Stomach (tissue), 9 donors: Measurements from ENCODE around the gene MICAL3. TPM values are rescaled to one million over a fixed set of nuclear protein-coding genes. Genes with fewer than 3 reads are reported as not detected.

Experiments
- DNase-seq, 2 donors: peaks; one replicate each; pipeline versions ENCODE4 v3.0.0 to v3.0.0-alpha.2; 2013 to 2019
- H3K27ac ChIP-seq, 5 donors: fragments of 200-600 bp in 4 of 5; sonication (generic) in 4 of 5; one replicate each; pipeline ENCODE4 v1.5.1; 2013 to 2019; ENCODE audit warnings: mild to moderate bottlenecking in 1 of 5, moderate library complexity in 1 of 5
- H3K27me3 ChIP-seq, 3 donors: fragments of 200-600 bp; sonication (generic); one replicate each; pipeline ENCODE4 v1.5.1; 2017 to 2019; ENCODE audit warnings: mixed run types in 1 of 3
- H3K36me3 ChIP-seq, 4 donors: fragments of 200-600 bp; sonication (generic); 1 replicate in 3 of 4; 2 replicates in 1 of 4; pipeline ENCODE4 v1.5.1; 2016 to 2019
- H3K4me1 ChIP-seq, 4 donors: fragments of 200-600 bp; sonication (generic); one replicate each; pipeline ENCODE4 v1.5.1; 2016 to 2019
- H3K4me3 ChIP-seq, 4 donors: fragments of 200-600 bp; sonication (generic) in 3 of 4; one replicate each; pipeline ENCODE4 v1.5.1; 2016 to 2019; ENCODE audit warnings: mild to moderate bottlenecking in 1 of 4
- H3K9me3 ChIP-seq, 4 donors: fragments of 200-600 bp; sonication (generic); one replicate each; pipeline ENCODE4 v1.5.1; 2016 to 2019
- CTCF ChIP-seq, 7 experiments: fragments of 450-650 bp in 4 of 7; fragments of 200-600 bp in 3 of 7; sonication (generic) in 3 of 7; IDR thresholded peaks; one replicate each; pipeline ENCODE4 v1.5.1; 2016 to 2019; ENCODE audit warnings: antibody characterized with exemption in 7 of 7, control low read depth in 2 of 7, mild to moderate bottlenecking in 1 of 7
- EP300 ChIP-seq: sonication (generic); formaldehyde crosslinking; IDR thresholded peaks from one replicate; pipeline ENCODE4 v1.6.1; 2017; ENCODE audit warnings: antibody characterized with exemption
- POLR2A ChIP-seq, 4 donors: fragments of 450-650 bp; IDR thresholded peaks; one replicate each; pipeline ENCODE4 v1.6.1; 2016; ENCODE audit warnings: antibody characterized with exemption in 4 of 4, control low read depth in 2 of 4, mild to moderate bottlenecking in 1 of 4, moderate library complexity in 1 of 4
- POLR2AphosphoS5 ChIP-seq, 3 donors: sonication (generic); formaldehyde crosslinking; IDR thresholded peaks; one replicate each; pipeline ENCODE4 v1.6.1; 2016; ENCODE audit warnings: antibody characterized with exemption in 3 of 3
- WGBS, 5 donors: extraction: QIAGEN DNeasy Blood & Tissue Kit in 3 of 5; methylation state at CpG; one replicate each; pipeline versions ENCODE4 v1.1.5 to v1.1.7; 2013 to 2018; 5-methylcytosine and 5-hydroxymethylcytosine counted together
- intact Hi-C: fragments of 100-400 bp; cut with DNase I; formaldehyde crosslinking; loops from one replicate; pipeline ENCODE4 v1.15.1; 2023; ENCODE audit warnings: low total_unique reads
- polyA plus RNA-seq, 3 donors: library from polyadenylated mRNA; stranded (reverse); fragments of 200-250 nt; gene quantifications; one replicate each; pipeline ENCODE4 v1.2.3, GENCODE V29; 2013
- total RNA-seq, 5 donors: library from RNA; depleted of rRNA; stranded (reverse); fragments of >200 nt; gene quantifications; one replicate each; pipeline versions ENCODE4 v1.1.0 to v1.2.3, GENCODE V29; 2014 to 2016
- donor health status: healthy with polysubstance abuse.
- donor health status: Bipolar disorder and iron deficiency.
- donor health status: healthy.

MICAL3 gene
- total and polyA plus RNA-seq, 8 donors = 3.5 to 130 (median 24.0) TPM

- WGBS, 5 donors = 86 to 92% (median 91%) methylated on average over 9 of the region's 9 CpGs
- intact Hi-C loops = no loop called here
Measured at GRCh38 chr22:17907748-17908051, 116.7 kb downstream of the MICAL3 start.

GRCh38 chr22:17906978-17907747, 117.2 kb downstream of the MICAL3 start:
- Histone ChIP-seq H3K4me3 (no peak overlapping the region), H3K4me1 (peaks cover 9 to 44% (median 29%) of the 10 kb centered on the region in 4 donors), H3K36me3 (peaks cover 0 to 36% (median 26%) of the 10 kb centered on the region in 4 donors), H3K27me3 (no peaks in the 10 kb centered on the region), H3K27ac (peak overlapping the region in 1 of 5 donors; percentile 78), H3K9me3 (no peaks in the 10 kb centered on the region)
- WGBS, 5 donors = 80 to 92% (median 89%) methylated on average over 16 of the region's 16 CpGs
- DNase-seq = no peak
- intact Hi-C loops = no loop called here
- TF ChIP-seq CTCF (IDR thresholded peaks at IDR 0.05) = no peak
- no peak for TF ChIP-seq EP300
- TF ChIP-seq POLR2A (IDR thresholded peaks at IDR 0.05) = no peak
- TF ChIP-seq POLR2AphosphoS5 (IDR thresholded peaks at IDR 0.05) = no peak

More at GRCh38 chr22:17907748-17908051, 116.7 kb downstream of the MICAL3 start:
- no peak for TF ChIP-seq POLR2AphosphoS5 (IDR thresholded peaks at IDR 0.05)
- TF ChIP-seq POLR2A (IDR thresholded peaks at IDR 0.05) = no peak
- no peak for TF ChIP-seq CTCF (IDR thresholded peaks at IDR 0.05)
- no peak for TF ChIP-seq EP300
- DNase-seq = no peak
- H3K36me3 ChIP-seq = peaks cover 0 to 33% (median 25%) of the 10 kb centered on the region in 4 donors
- H3K4me1 ChIP-seq = peaks cover 9 to 44% (median 29%) of the 10 kb centered on the region in 4 donors
- no peaks in the 10 kb centered on the region for H3K27me3 ChIP-seq
- no peaks in the 10 kb centered on the region for H3K9me3 ChIP-seq
- peak overlapping the region in 1 of 5 donors; percentile 78 for H3K27ac ChIP-seq
- no peak overlapping the region for H3K4me3 ChIP-seq

GRCh38 chr22:17905445-17905844, 118.9 kb downstream of the MICAL3 start:
- intact Hi-C loops = no loop called here
- Histone ChIP-seq H3K4me1 (peaks cover 4 to 33% (median 18%) of the 10 kb centered on the region in 4 donors), H3K27me3 (no peaks in the 10 kb centered on the region), H3K4me3 (no peak overlapping the region), H3K36me3 (peaks cover 4 to 54% (median 43%) of the 10 kb centered on the region in 4 donors), H3K9me3 (no peaks in the 10 kb centered on the region), H3K27ac (no peak overlapping the region)
- WGBS, 5 donors = 93 to 96% (median 95%) methylated on average over 8 of the region's 8 CpGs
- TF ChIP-seq POLR2A (IDR thresholded peaks at IDR 0.05) (no peak), EP300 (no peak), CTCF (IDR thresholded peaks at IDR 0.05) (no peak), POLR2AphosphoS5 (IDR thresholded peaks at IDR 0.05) (no peak)
- no peak for DNase-seq

DNA sequence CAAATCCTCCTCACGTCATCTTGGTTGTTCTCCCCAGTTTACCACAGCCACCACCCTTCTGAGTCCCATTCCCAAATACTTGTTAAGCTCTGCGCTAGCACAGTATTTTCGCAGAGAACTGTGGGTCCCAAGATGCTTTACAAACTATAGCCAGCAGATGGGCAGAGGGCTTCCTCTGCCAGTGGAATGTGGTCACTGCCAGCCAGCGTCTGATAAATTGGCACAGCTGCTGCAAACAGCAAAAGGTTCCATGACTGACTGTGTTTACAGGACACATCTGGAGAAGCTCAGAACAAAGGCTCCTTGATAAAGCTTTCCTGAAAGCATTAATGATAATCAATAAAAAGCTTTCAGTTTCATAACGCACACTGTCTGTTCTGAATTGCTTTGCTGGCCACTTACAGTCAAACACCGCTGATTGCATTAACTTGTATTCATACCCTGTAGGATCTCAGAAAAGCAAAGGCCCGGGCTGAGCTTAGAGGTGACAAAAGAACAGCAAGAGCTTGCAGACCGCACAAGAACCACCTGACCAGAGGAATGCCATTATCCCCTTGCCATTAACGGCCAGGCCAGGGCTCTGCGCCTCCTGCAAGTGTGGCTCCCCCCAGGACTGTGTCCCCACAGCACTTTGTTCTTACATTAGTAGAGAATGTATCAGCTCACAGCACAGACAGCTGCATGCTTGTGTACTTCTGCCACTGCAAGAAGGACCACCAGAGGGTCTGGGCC, 120.6 kb downstream of the MICAL3 start:
- H3K27ac ChIP-seq = peak overlapping the region in 2 of 5 donors; percentile 2 to 67
- H3K36me3 ChIP-seq = peaks cover 5 to 71% (median 60%) of the 10 kb centered on the region in 4 donors

More for the DNA sequence above, 120.6 kb downstream of the MICAL3 start:
- DNase-seq = peak in 1 of 2 donors; percentile 59
- Histone ChIP-seq H3K27me3 (no peaks in the 10 kb centered on the region), H3K4me3 (no peak overlapping the region), H3K9me3 (no peaks in the 10 kb centered on the region), H3K4me1 (peaks cover 0 to 18% (median 7%) of the 10 kb centered on the region in 4 donors)
- 37 to 46% (median 42%) methylated on average over 10 of the region's 10 CpGs for WGBS, 5 donors
- TF ChIP-seq CTCF (IDR thresholded peaks at IDR 0.05) = no peak
- no peak for TF ChIP-seq EP300
- no peak for TF ChIP-seq POLR2AphosphoS5 (IDR thresholded peaks at IDR 0.05)
- TF ChIP-seq POLR2A (IDR thresholded peaks at IDR 0.05) = no peak
- intact Hi-C loops = no loop called here
